DMS114 treated with DMSO at 0.1 percent for 48 hours (cell line): ENCODE results near the gene ZFYVE28.
"Not testable (repeated sequence)": the region's sequence is repeated elsewhere in the genome, so short reads cannot be mapped to it uniquely, and the experiment has no call there.

Source experiments
- DNase-seq: peaks from one replicate; lab custom pipeline; 2025; ENCODE audit not compliant: unreplicated experiment; lab: John Stamatoyannopoulos, UW

ZFYVE28 gene

GRCh38 chr4:2275546-2276251 is 142.7 kb downstream of the ZFYVE28 start:
- DNase-seq, result no peak

GRCh38 chr4:2275044-2275397 is 143.4 kb downstream of the ZFYVE28 start:
- not testable (repeated sequence) for DNase-seq

- no peak for DNase-seq
These were observed 144.0 kb downstream of the ZFYVE28 start for GRCh38 chr4:2274320-2275043.

- no peak for DNase-seq
These were observed 144.7 kb downstream of the ZFYVE28 start for GRCh38 chr4:2273657-2274319.

GRCh38 chr4:2273221-2273620 is 145.2 kb downstream of the ZFYVE28 start:
- no peak for DNase-seq

GRCh38 chr4:2272828-2273120 is 145.7 kb downstream of the ZFYVE28 start:
- no peak for DNase-seq

GRCh38 chr4:2272026-2272827 is 146.2 kb downstream of the ZFYVE28 start:
- no peak for DNase-seq

GRCh38 chr4:2271279-2272025 is 147.0 kb downstream of the ZFYVE28 start:
- DNase-seq, result no peak

GRCh38 chr4:2270341-2271165 is 147.9 kb downstream of the ZFYVE28 start:
- no peak for DNase-seq

- DNase-seq, result no peak
These were observed 148.8 kb downstream of the ZFYVE28 start for GRCh38 chr4:2269618-2270163.

GRCh38 chr4:2269206-2269531 is 149.3 kb downstream of the ZFYVE28 start:
- no peak for DNase-seq

- no peak for DNase-seq
These were observed 149.9 kb downstream of the ZFYVE28 start for GRCh38 chr4:2268357-2269205.

- no peak for DNase-seq
These were observed 150.6 kb downstream of the ZFYVE28 start for GRCh38 chr4:2267841-2268240.

GRCh38 chr4:2267320-2267811 is 151.1 kb downstream of the ZFYVE28 start:
- DNase-seq, result no peak

GRCh38 chr4:2266821-2267220 is 151.6 kb downstream of the ZFYVE28 start:
- DNase-seq, result no peak

- DNase-seq, result no peak
These were observed 152.3 kb downstream of the ZFYVE28 start for GRCh38 chr4:2266181-2266580.

- no peak for DNase-seq
These were observed 153.0 kb downstream of the ZFYVE28 start for GRCh38 chr4:2265113-2266110.
